Gastrocnemius medialis (tissue), 4 donors: ENCODE data around the gene KCNIP1. TPM values are rescaled to one million over a fixed set of nuclear protein-coding genes. Genes with fewer than 3 reads are reported as not detected.

Experiments used
- ATAC-seq, 2 donors: fragments of 150-250 bp; one replicate each; pipeline ENCODE4 v1.9.1; 2016
- DNase-seq, 2 donors: peaks; one replicate each; pipeline ENCODE4 v3.0.0-alpha.2; 2019
- H3K27ac ChIP-seq, 4 donors: fragments of 200-600 bp; sonication (generic); 1 replicate in 1 of 4; 2 replicates in 3 of 4; pipeline ENCODE4 v1.5.1; 2016 to 2018; ENCODE audit warnings: mild to moderate bottlenecking in 2 of 4, moderate library complexity in 1 of 4
- H3K27me3 ChIP-seq, 3 donors: fragments of 200-600 bp; sonication (generic) in 2 of 3; 1 replicate in 1 of 3; 2 replicates in 2 of 3; pipeline versions ENCODE4 v1.5.1 to v1.6.0; 2016 to 2019; ENCODE audit warnings: mild to moderate bottlenecking in 1 of 3, moderate library complexity in 1 of 3
- H3K36me3 ChIP-seq, 2 donors: fragments of 200-600 bp; sonication (generic) in 1 of 2; one replicate each; pipeline ENCODE4 v1.5.1; 2017 to 2018
- H3K4me1 ChIP-seq, 2 donors: fragments of 200-600 bp; sonication (generic) in 1 of 2; one replicate each; pipeline ENCODE4 v1.5.1; 2016 to 2017; ENCODE audit warnings: mild to moderate bottlenecking in 2 of 2
- H3K4me3 ChIP-seq, 4 donors: fragments of 200-600 bp; sonication (generic) in 3 of 4; 1 replicate in 1 of 4; 2 replicates in 3 of 4; pipeline ENCODE4 v1.5.1; 2016 to 2019; ENCODE audit warnings: mild to moderate bottlenecking in 2 of 4
- H3K9me3 ChIP-seq, 3 donors: fragments of 200-600 bp; sonication (generic) in 2 of 3; 1 replicate in 1 of 3; 2 replicates in 2 of 3; pipeline ENCODE4 v1.5.1; 2016 to 2019
- CTCF ChIP-seq, 5 experiments: fragments of 450-650 bp in 3 of 5; fragments of 200-600 bp in 2 of 5; sonication (generic) in 2 of 5; IDR thresholded peaks in 4 of 5; conservative IDR thresholded peaks in 1 of 5; 1 replicate in 4 of 5; 2 replicates in 1 of 5; pipeline ENCODE4 v1.5.1; 2016 to 2019; ENCODE audit warnings: antibody characterized with exemption in 5 of 5, mild to moderate bottlenecking in 3 of 5, moderate library complexity in 3 of 5
- POLR2A ChIP-seq, 2 donors: fragments of 450-650 bp; IDR thresholded peaks; one replicate each; pipeline ENCODE4 v1.6.1; 2017; ENCODE audit warnings: antibody characterized with exemption in 2 of 2, mild to moderate bottlenecking in 2 of 2, moderate library complexity in 2 of 2
- in situ Hi-C, 4 donors: fragments of 200-750 bp; cut with MboI; loops; one replicate each; pipeline versions ENCODE4 v1.15.0 to v1.8.0; 2017; ENCODE audit warnings: low sequenced_read_pairs in 4 of 4
- intact Hi-C: fragments of 100-400 bp; cut with DNase I; formaldehyde crosslinking; loops from one replicate; pipeline ENCODE4 v1.15.1; 2023; ENCODE audit warnings: low total_unique reads
- total RNA-seq, 4 donors: library from RNA; depleted of rRNA; stranded (reverse); fragments of >200 nt; gene quantifications; one replicate each; pipeline versions ENCODE4 v1.1.0 to v1.2.3, GENCODE V29; 2016

Gene KCNIP1
- total RNA-seq, 4 donors from 2014 or later, result not detected

- no peaks in the 10 kb centered on the region for H3K4me1 ChIP-seq
- in situ Hi-C loops (no loop called here), intact Hi-C loops (no loop called here)
- TF ChIP-seq CTCF (IDR thresholded peaks at IDR 0.05 in 4 of 5, conservative IDR thresholded peaks at IDR 0.05 in 1 of 5) (no peak), POLR2A (IDR thresholded peaks at IDR 0.05) (no peak)
- H3K27me3 ChIP-seq, result peaks cover 0 to 9% (median 0%) of the 10 kb centered on the region in 3 donors
- DNase-seq (no peak), ATAC-seq (no peak)
- no peaks in the 10 kb centered on the region for H3K9me3 ChIP-seq
- no peak overlapping the region for H3K27ac ChIP-seq
- H3K36me3 ChIP-seq, result no peaks in the 10 kb centered on the region
- no peak overlapping the region for H3K4me3 ChIP-seq
Measured at GRCh38 chr5:170650850-170651249, 147.0 kb downstream of the KCNIP1 start.

GRCh38 chr5:170651604-170652277 is 147.9 kb downstream of the KCNIP1 start:
- no peak overlapping the region for H3K4me3 ChIP-seq
- TF ChIP-seq CTCF (IDR thresholded peaks at IDR 0.05 in 4 of 5, conservative IDR thresholded peaks at IDR 0.05 in 1 of 5) (no peak), POLR2A (IDR thresholded peaks at IDR 0.05) (no peak)
- no peaks in the 10 kb centered on the region for H3K36me3 ChIP-seq
- intact Hi-C loops (no loop called here), in situ Hi-C loops (no loop called here)
- H3K27me3 ChIP-seq, result peaks cover 0 to 9% (median 0%) of the 10 kb centered on the region in 3 donors
- DNase-seq, result no peak
- no peaks in the 10 kb centered on the region for H3K4me1 ChIP-seq
- H3K9me3 ChIP-seq, result no peaks in the 10 kb centered on the region
- no peak for ATAC-seq
- H3K27ac ChIP-seq, result no peak overlapping the region

GRCh38 chr5:170655476-170655875 is 151.7 kb downstream of the KCNIP1 start:
- intact Hi-C loops, result no loop called here
- Histone ChIP-seq H3K27me3 (peaks cover 0 to 2% (median 0%) of the 10 kb centered on the region in 3 donors), H3K4me1 (no peaks in the 10 kb centered on the region), H3K9me3 (no peaks in the 10 kb centered on the region), H3K27ac (no peak overlapping the region), H3K4me3 (no peak overlapping the region), H3K36me3 (no peaks in the 10 kb centered on the region)
- ATAC-seq, result no peak
- no peak for TF ChIP-seq CTCF (IDR thresholded peaks at IDR 0.05 in 4 of 5, conservative IDR thresholded peaks at IDR 0.05 in 1 of 5)
- no peak for TF ChIP-seq POLR2A (IDR thresholded peaks at IDR 0.05)
- no peak for DNase-seq
- in situ Hi-C loops, result no loop called here

- intact Hi-C loops, result no loop called here
- no peak for DNase-seq
- H3K27me3 ChIP-seq, result no peaks in the 10 kb centered on the region
- H3K27ac ChIP-seq, result no peak overlapping the region
- TF ChIP-seq CTCF (IDR thresholded peaks at IDR 0.05 in 4 of 5, conservative IDR thresholded peaks at IDR 0.05 in 1 of 5) (no peak), POLR2A (IDR thresholded peaks at IDR 0.05) (no peak)
- H3K36me3 ChIP-seq, result no peaks in the 10 kb centered on the region
- no peaks in the 10 kb centered on the region for H3K4me1 ChIP-seq
- in situ Hi-C loops, result no loop called here
- no peak for ATAC-seq
- no peaks in the 10 kb centered on the region for H3K9me3 ChIP-seq
- H3K4me3 ChIP-seq, result no peak overlapping the region
Measured at GRCh38 chr5:170655920-170656319, 152.1 kb downstream of the KCNIP1 start.

GRCh38 chr5:170656346-170656745 is 152.5 kb downstream of the KCNIP1 start:
- ATAC-seq (no peak), DNase-seq (no peak)
- Histone ChIP-seq H3K36me3 (no peaks in the 10 kb centered on the region), H3K4me1 (no peaks in the 10 kb centered on the region), H3K27ac (no peak overlapping the region), H3K27me3 (no peaks in the 10 kb centered on the region), H3K4me3 (no peak overlapping the region), H3K9me3 (no peaks in the 10 kb centered on the region)
- intact Hi-C loops (no loop called here), in situ Hi-C loops (no loop called here)
- no peak for TF ChIP-seq POLR2A (IDR thresholded peaks at IDR 0.05)
- no peak for TF ChIP-seq CTCF (IDR thresholded peaks at IDR 0.05 in 4 of 5, conservative IDR thresholded peaks at IDR 0.05 in 1 of 5)
